Upper lobe of left lung (tissue), 4 donors: ENCODE measurements around the gene PCDHGA2.

Experiments used
- CTCF ChIP-seq, 6 experiments: fragments of 450-650 bp in 4 of 6; fragments of 200-600 bp in 2 of 6; sonication (generic) in 2 of 6; IDR thresholded peaks; one replicate each; pipeline ENCODE4 v1.5.1; 2016 to 2019; ENCODE audit warnings: antibody characterized with exemption in 6 of 6
- EP300 ChIP-seq, 4 donors: sonication (generic); formaldehyde crosslinking; IDR thresholded peaks; one replicate each; pipeline ENCODE4 v1.5.1; 2017; ENCODE audit warnings: antibody characterized with exemption in 4 of 4, control low read depth in 2 of 4
- POLR2A ChIP-seq, 4 donors: fragments of 450-650 bp; IDR thresholded peaks; one replicate each; pipeline ENCODE4 v1.5.1; 2016 to 2017; ENCODE audit warnings: antibody characterized with exemption in 4 of 4, mild to moderate bottlenecking in 2 of 4

- TF ChIP-seq CTCF (IDR thresholded peaks at IDR 0.05) (no peak), EP300 (IDR thresholded peaks at IDR 0.05) (no peak), POLR2A (IDR thresholded peaks at IDR 0.05) (no peak)
These were observed 34.8 kb upstream of the PCDHGA2 start, which contains the start of gene SLC25A2 for GRCh38 chr5:141303756-141304155.
